ENCODE data around the gene PML.
"Not testable (repeated sequence)": the region's sequence is repeated elsewhere in the genome, so short reads cannot be mapped to it uniquely, and the experiment has no call there.

PML gene

DNA sequence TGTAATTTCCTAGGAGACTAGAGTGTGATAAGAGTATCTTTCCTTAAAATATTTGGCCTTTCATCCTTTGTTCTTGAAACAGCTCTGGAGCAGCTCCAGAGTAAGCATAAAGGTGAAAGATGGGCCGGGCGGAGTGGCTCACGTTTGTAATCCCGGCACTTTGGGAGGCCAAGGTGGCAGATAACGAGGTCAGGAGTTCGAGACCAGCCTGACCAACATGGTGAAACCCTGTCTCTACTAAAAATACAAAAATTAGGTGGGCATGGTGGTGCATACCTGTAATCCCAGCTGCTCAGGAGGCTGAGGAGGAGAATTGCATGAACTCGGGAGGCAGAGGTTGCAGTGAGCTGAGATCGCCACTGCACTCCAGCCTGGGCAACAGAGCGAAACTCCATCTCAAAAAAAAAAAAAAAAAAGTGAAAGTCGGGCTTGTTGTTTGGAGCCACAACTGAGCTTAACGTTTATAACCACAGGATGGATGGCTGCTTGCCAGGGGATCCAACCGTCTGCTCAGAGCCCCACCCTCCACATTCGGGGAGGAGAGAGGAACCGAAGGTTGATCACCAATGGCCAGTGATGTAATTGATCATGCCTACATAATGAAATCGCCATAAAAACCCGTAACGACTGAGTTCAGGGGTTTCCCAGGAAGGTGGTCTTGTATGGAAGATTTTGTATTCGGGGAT is 18.9 kb upstream of the PML start:
- ChIA-PET CTCF (interaction anchor here (0.6 to 7.8 kb wide), 12 partner anchors 11 to 332 kb away, joined by 3 to 96 read pairs (median 4); partner anchors contain the start of genes PML and STOML1), POLR2A (interaction anchor here (1.4 kb wide), 1 partner anchor 19 kb away, joined by 3 read pairs; no protein-coding TSS in a partner anchor)
- Histone ChIP-seq H3K4me1 (ENCODE audit: control extremely low read depth in 1 of 4, control insufficient read depth in 4 of 4, insufficient read depth in 4 of 4, low read length in 3 of 4) (peaks cover 3 to 41% (median 32%) of the 10 kb centered on the region in 4 experiments), H3K4me3 (ENCODE audit: control insufficient read depth in 1 of 7, extremely low read depth in 1 of 7, insufficient read depth in 4 of 7, low read depth in 2 of 7, low read length in 6 of 7) (peak overlapping the region in 3 of 7 experiments; percentile 50 to 66 (median 65))
- peak; percentile 59 to 91 (median 89) for DNase-seq
- 25% methylated on average over 11 of the region's 18 CpGs for whole genome bisulfite sequencing (ENCODE audit: insufficient coverage)
- H3K36me3 ChIP-seq (ENCODE audit: control insufficient read depth in 4 of 4, insufficient read depth in 4 of 4, low read length in 3 of 4); H3K9me3 ChIP-seq (ENCODE audit: control extremely low read depth in 1 of 5, control insufficient read depth in 4 of 5, insufficient read depth in 2 of 5, low read depth in 1 of 5, low read length in 4 of 5); H3K27me3 ChIP-seq (replicated peaks in 2 of 5; ENCODE audit: control insufficient read depth in 4 of 5, insufficient read depth in 5 of 5, low read length in 4 of 5); H3K27ac ChIP-seq (ENCODE audit: insufficient read depth in 1 of 2, low read depth in 1 of 2, low read length in 2 of 2, poor library complexity in 1 of 2, severe bottlenecking in 2 of 2): not testable (repeated sequence)

- no peaks in the 10 kb centered on the region for H3K27me3 ChIP-seq (replicated peaks in 2 of 5; ENCODE audit: control insufficient read depth in 4 of 5, insufficient read depth in 5 of 5, low read length in 4 of 5)
- ChIA-PET CTCF (interaction anchor here (0.8 to 1.6 kb wide), 6 partner anchors 9 to 74 kb away, joined by 3 to 6 read pairs (median 4); partner anchors contain the start of gene PML), POLR2A (no interaction called here)
- no CpG with 5 or more reads among the region's 3 CpGs for WGBS (ENCODE audit: insufficient coverage)
- peaks cover 21 to 64% (median 56%) of the 10 kb centered on the region in 4 experiments for H3K4me1 ChIP-seq (ENCODE audit: control extremely low read depth in 1 of 4, control insufficient read depth in 4 of 4, insufficient read depth in 4 of 4, low read length in 3 of 4)
- no peaks in the 10 kb centered on the region for H3K36me3 ChIP-seq (ENCODE audit: control insufficient read depth in 4 of 4, insufficient read depth in 4 of 4, low read length in 3 of 4)
- DNase-seq = no peak
- H3K27ac ChIP-seq (ENCODE audit: insufficient read depth in 1 of 2, low read depth in 1 of 2, low read length in 2 of 2, poor library complexity in 1 of 2, severe bottlenecking in 2 of 2) = no peak overlapping the region
- H3K4me3 ChIP-seq (ENCODE audit: control insufficient read depth in 1 of 7, extremely low read depth in 1 of 7, insufficient read depth in 4 of 7, low read depth in 2 of 7, low read length in 6 of 7) = no peak overlapping the region
- H3K9me3 ChIP-seq (ENCODE audit: control extremely low read depth in 1 of 5, control insufficient read depth in 4 of 5, insufficient read depth in 2 of 5, low read depth in 1 of 5, low read length in 4 of 5) = no peaks in the 10 kb centered on the region
Observed at GRCh38 chr15:73978896-73979295, 15.6 kb upstream of the PML start.

GRCh38 chr15:73979636-73980035 is 14.9 kb upstream of the PML start:
- ChIA-PET CTCF (interaction anchor here (0.9 to 1.0 kb wide), 2 partner anchors 15 to 28 kb away, joined by 3 to 4 read pairs; partner anchors contain the start of gene PML), POLR2A (no interaction called here)
- no peak for DNase-seq

GRCh38 chr15:73981761-73982221 is 12.7 kb upstream of the PML start:
- Histone ChIP-seq H3K36me3 (ENCODE audit: control insufficient read depth in 4 of 4, insufficient read depth in 4 of 4, low read length in 3 of 4) (no peaks in the 10 kb centered on the region), H3K4me1 (ENCODE audit: control extremely low read depth in 1 of 4, control insufficient read depth in 4 of 4, insufficient read depth in 4 of 4, low read length in 3 of 4) (peaks cover 23 to 70% (median 66%) of the 10 kb centered on the region in 4 experiments), H3K27me3 (replicated peaks in 2 of 5; ENCODE audit: control insufficient read depth in 4 of 5, insufficient read depth in 5 of 5, low read length in 4 of 5) (no peaks in the 10 kb centered on the region), H3K9me3 (ENCODE audit: control extremely low read depth in 1 of 5, control insufficient read depth in 4 of 5, insufficient read depth in 2 of 5, low read depth in 1 of 5, low read length in 4 of 5) (no peaks in the 10 kb centered on the region), H3K4me3 (ENCODE audit: control insufficient read depth in 1 of 7, extremely low read depth in 1 of 7, insufficient read depth in 4 of 7, low read depth in 2 of 7, low read length in 6 of 7) (peak overlapping the region in 3 of 7 experiments; percentile 37 to 62 (median 59)), H3K27ac (ENCODE audit: insufficient read depth in 1 of 2, low read depth in 1 of 2, low read length in 2 of 2, poor library complexity in 1 of 2, severe bottlenecking in 2 of 2) (peak overlapping the region; percentile 36 to 82)
- WGBS (ENCODE audit: insufficient coverage) = 28% methylated on average over 3 of the region's 5 CpGs
- ChIA-PET CTCF (interaction anchor here (1.0 to 3.7 kb wide), 3 partner anchors 10 to 67 kb away, joined by 3 to 25 read pairs (median 3); no protein-coding TSS in a partner anchor), POLR2A (no interaction called here)
- no peak for DNase-seq

More at GRCh38 chr15:73979636-73980035, 14.9 kb upstream of the PML start:
- H3K27ac ChIP-seq (ENCODE audit: insufficient read depth in 1 of 2, low read depth in 1 of 2, low read length in 2 of 2, poor library complexity in 1 of 2, severe bottlenecking in 2 of 2) = no peak overlapping the region
- no peaks in the 10 kb centered on the region for H3K27me3 ChIP-seq (replicated peaks in 2 of 5; ENCODE audit: control insufficient read depth in 4 of 5, insufficient read depth in 5 of 5, low read length in 4 of 5)
- peaks cover 23 to 70% (median 63%) of the 10 kb centered on the region in 4 experiments for H3K4me1 ChIP-seq (ENCODE audit: control extremely low read depth in 1 of 4, control insufficient read depth in 4 of 4, insufficient read depth in 4 of 4, low read length in 3 of 4)
- H3K36me3 ChIP-seq (ENCODE audit: control insufficient read depth in 4 of 4, insufficient read depth in 4 of 4, low read length in 3 of 4) = no peaks in the 10 kb centered on the region
- H3K4me3 ChIP-seq (ENCODE audit: control insufficient read depth in 1 of 7, extremely low read depth in 1 of 7, insufficient read depth in 4 of 7, low read depth in 2 of 7, low read length in 6 of 7) = no peak overlapping the region
- H3K9me3 ChIP-seq (ENCODE audit: control extremely low read depth in 1 of 5, control insufficient read depth in 4 of 5, insufficient read depth in 2 of 5, low read depth in 1 of 5, low read length in 4 of 5) = no peaks in the 10 kb centered on the region
- WGBS (ENCODE audit: insufficient coverage) = 100% methylated on average over 1 of the region's 1 CpG

DNA sequence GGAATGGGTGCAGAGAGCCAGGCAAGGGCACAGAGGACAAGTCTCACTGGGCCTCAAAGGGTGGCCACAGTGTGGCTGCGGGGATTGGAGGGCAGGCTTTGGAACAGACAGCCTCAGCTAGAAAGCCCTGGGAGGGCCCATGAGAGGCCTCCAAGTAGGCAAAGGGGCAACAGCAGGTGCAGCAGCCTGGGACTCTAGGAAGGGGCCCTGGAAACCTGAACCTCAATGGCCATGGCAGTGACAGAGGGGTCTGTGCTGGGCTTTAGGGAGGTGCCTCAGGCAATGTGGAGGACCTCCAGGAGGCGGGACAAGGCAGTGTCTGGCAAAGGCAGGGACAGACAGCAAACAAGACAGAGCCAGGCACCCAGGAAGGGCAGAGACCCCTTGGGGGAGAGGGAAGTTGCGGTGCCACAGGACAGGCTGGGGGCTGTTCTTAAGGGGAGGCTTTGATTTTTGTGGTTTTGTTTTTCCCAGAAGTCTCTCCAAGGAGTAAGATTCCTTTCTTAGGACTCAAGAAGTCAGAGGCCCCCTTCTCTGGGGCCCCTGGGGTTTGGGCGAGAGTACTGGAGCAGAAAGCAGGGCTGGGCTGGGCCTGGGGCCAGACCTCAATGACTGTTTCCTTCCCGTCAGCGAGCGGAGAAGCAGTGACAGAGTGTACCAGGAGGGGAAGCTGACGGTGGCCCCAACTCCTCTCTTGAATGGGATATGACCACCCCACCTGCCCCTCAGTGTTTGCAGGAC is 12.1 kb upstream of the PML start:
- peaks cover 23 to 75% (median 69%) of the 10 kb centered on the region in 4 experiments for H3K4me1 ChIP-seq (ENCODE audit: control extremely low read depth in 1 of 4, control insufficient read depth in 4 of 4, insufficient read depth in 4 of 4, low read length in 3 of 4)
- H3K27me3 ChIP-seq (replicated peaks in 2 of 5; ENCODE audit: control insufficient read depth in 4 of 5, insufficient read depth in 5 of 5, low read length in 4 of 5) = no peaks in the 10 kb centered on the region
- H3K27ac ChIP-seq (ENCODE audit: insufficient read depth in 1 of 2, low read depth in 1 of 2, low read length in 2 of 2, poor library complexity in 1 of 2, severe bottlenecking in 2 of 2) = peak overlapping the region; percentile 36 to 82
- H3K4me3 ChIP-seq (ENCODE audit: control insufficient read depth in 1 of 7, extremely low read depth in 1 of 7, insufficient read depth in 4 of 7, low read depth in 2 of 7, low read length in 6 of 7) = peak overlapping the region in 5 of 7 experiments; percentile 8 to 62 (median 42)
- peak; percentile 83 to 95 (median 93) for DNase-seq
- H3K9me3 ChIP-seq (ENCODE audit: control extremely low read depth in 1 of 5, control insufficient read depth in 4 of 5, insufficient read depth in 2 of 5, low read depth in 1 of 5, low read length in 4 of 5) = no peaks in the 10 kb centered on the region
- ChIA-PET CTCF (interaction anchor here (1.0 to 3.7 kb wide), 4 partner anchors 8 to 66 kb away, joined by 3 to 25 read pairs (median 4); partner anchors contain the start of gene PML), POLR2A (interaction anchor here (1.0 kb wide), 1 partner anchor 8 kb away, joined by 4 read pairs; no protein-coding TSS in a partner anchor)
- H3K36me3 ChIP-seq (ENCODE audit: control insufficient read depth in 4 of 4, insufficient read depth in 4 of 4, low read length in 3 of 4) = no peaks in the 10 kb centered on the region
- WGBS (ENCODE audit: insufficient coverage) = 6% methylated on average over 8 of the region's 8 CpGs

DNA sequence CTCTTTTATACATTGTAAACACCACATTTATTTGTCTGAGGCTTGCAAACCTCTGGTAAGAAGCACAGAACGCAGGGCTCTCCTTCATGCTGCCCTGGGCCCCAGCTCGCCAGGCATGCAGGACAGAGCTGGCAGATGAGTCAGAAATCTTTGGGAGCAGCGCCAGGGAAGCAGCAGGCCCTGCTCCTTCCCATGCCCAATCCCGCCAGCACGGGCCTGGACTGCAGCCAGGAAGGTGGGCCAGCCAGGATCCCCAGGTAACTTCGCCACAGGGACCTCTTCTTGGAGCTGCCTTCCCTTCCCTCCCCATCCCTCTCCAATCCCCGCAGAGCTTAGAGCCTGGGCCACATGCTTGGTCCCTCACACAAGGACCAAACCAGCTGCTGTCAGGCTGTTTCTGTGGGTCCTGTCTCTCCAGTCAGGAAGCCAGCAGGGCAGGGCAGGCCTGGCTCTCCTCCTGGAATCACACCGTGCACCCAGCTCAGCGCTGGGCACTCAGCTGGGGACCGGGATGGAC is 11.2 kb upstream of the PML start:
- H3K27ac ChIP-seq (ENCODE audit: insufficient read depth in 1 of 2, low read depth in 1 of 2, low read length in 2 of 2, poor library complexity in 1 of 2, severe bottlenecking in 2 of 2) = peak overlapping the region in 1 of 2 experiments; percentile 50
- H3K36me3 ChIP-seq (ENCODE audit: control insufficient read depth in 4 of 4, insufficient read depth in 4 of 4, low read length in 3 of 4) = no peaks in the 10 kb centered on the region
- ChIA-PET CTCF (interaction anchor here (1.0 to 3.7 kb wide), 4 partner anchors 9 to 66 kb away, joined by 3 to 25 read pairs (median 5); partner anchors contain the start of gene PML), POLR2A (interaction anchor here (1.0 kb wide), 1 partner anchor 9 kb away, joined by 4 read pairs; no protein-coding TSS in a partner anchor)
- H3K4me1 ChIP-seq (ENCODE audit: control extremely low read depth in 1 of 4, control insufficient read depth in 4 of 4, insufficient read depth in 4 of 4, low read length in 3 of 4) = peaks cover 23 to 84% (median 74%) of the 10 kb centered on the region in 4 experiments
- DNase-seq = no peak
- no peaks in the 10 kb centered on the region for H3K27me3 ChIP-seq (replicated peaks in 2 of 5; ENCODE audit: control insufficient read depth in 4 of 5, insufficient read depth in 5 of 5, low read length in 4 of 5)
- H3K9me3 ChIP-seq (ENCODE audit: control extremely low read depth in 1 of 5, control insufficient read depth in 4 of 5, insufficient read depth in 2 of 5, low read depth in 1 of 5, low read length in 4 of 5) = no peaks in the 10 kb centered on the region
- WGBS (ENCODE audit: insufficient coverage) = 46% methylated on average over 5 of the region's 10 CpGs
- peak overlapping the region in 2 of 7 experiments; percentile 19 to 36 for H3K4me3 ChIP-seq (ENCODE audit: control insufficient read depth in 1 of 7, extremely low read depth in 1 of 7, insufficient read depth in 4 of 7, low read depth in 2 of 7, low read length in 6 of 7)

Measured in common myeloid progenitor, CD34-positive (primary cell).